Thyroid gland (tissue), 4 donors: ENCODE data around the gene FBXO3.

Source experiments
- CTCF ChIP-seq, 6 experiments: fragments of 200-600 bp in 3 of 6; fragments of 450-650 bp in 3 of 6; sonication (generic) in 3 of 6; IDR thresholded peaks; one replicate each; pipeline ENCODE4 v1.5.1; 2016 to 2019; ENCODE audit warnings: antibody characterized with exemption in 6 of 6, mild to moderate bottlenecking in 2 of 6, inconsistent platforms in 1 of 6, moderate library complexity in 1 of 6
- POLR2A ChIP-seq, 2 donors: fragments of 450-650 bp; IDR thresholded peaks; one replicate each; pipeline ENCODE4 v1.6.1; 2017; ENCODE audit warnings: antibody characterized with exemption in 2 of 2, mild to moderate bottlenecking in 2 of 2, moderate library complexity in 1 of 2

GRCh38 chr11:33692541-33692940, 81.8 kb downstream of the FBXO3 start:
- TF ChIP-seq CTCF (IDR thresholded peaks at IDR 0.05), result no peak
- TF ChIP-seq POLR2A (IDR thresholded peaks at IDR 0.05), result no peak
